ENCODE data around the gene TBCEL. TPM values are rescaled to one million over a fixed set of nuclear protein-coding genes. Genes with fewer than 3 reads are reported as not detected.

The TBCEL gene
- total and polyA plus RNA-seq, 10 of the 15 experiments (the other 5 are each of a cell fraction or from before 2014, with no cell fraction given), result 2.0 to 10.4 (median 7.3) TPM

DNA sequence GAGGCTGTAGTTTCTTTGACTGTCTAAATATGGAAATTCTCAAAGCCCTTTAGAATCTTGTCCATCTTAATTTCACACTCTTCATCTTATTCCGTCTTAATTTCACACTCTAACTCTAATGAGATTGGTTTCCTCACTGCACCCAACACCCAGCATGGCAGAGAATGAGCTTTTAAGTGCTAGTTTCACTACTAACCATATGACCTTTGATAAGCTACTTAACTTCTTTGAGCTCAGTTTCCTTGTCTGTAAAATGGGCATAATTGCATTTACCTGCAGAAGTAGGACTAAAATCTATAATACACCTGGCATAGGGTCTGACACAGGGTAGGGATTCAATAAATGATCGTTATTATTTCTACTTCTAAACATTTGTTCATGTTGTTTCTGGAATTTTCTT is 30.4 kb downstream of the TBCEL start (continued):
- TF ChIP-seq, protein P1, sequence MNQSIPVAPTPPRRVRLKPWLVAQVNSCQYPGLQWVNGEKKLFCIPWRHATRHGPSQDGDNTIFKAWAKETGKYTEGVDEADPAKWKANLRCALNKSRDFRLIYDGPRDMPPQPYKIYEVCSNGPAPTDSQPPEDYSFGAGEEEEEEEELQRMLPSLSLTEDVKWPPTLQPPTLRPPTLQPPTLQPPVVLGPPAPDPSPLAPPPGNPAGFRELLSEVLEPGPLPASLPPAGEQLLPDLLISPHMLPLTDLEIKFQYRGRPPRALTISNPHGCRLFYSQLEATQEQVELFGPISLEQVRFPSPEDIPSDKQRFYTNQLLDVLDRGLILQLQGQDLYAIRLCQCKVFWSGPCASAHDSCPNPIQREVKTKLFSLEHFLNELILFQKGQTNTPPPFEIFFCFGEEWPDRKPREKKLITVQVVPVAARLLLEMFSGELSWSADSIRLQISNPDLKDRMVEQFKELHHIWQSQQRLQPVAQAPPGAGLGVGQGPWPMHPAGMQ (IDR thresholded peaks at IDR 0.05; ENCODE audit: borderline replicate concordance), result no peak
- TF ChIP-seq RAD51 (IDR thresholded peaks at IDR 0.05), result no peak

DNA sequence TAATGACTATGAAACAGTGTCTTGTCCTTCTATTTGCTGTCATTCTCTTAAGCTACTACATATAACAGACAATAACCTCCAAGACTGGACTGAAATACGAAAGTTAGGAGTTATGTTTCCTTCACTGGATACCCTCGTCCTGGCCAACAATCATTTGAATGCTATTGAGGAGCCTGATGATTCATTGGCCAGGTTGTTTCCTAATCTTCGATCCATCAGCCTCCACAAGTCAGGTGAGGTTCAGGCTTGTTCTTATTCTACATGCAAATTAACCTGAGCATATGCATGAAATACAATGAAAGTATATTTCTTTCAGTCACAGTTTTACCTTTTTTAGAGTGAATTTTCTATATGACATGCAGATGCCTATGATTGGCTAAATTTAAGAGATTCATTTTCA is 31.2 kb downstream of the TBCEL start:
- ATAC-seq (no peak), DNase-seq (ENCODE audit: low read depth, low spot score) (no peak), FAIRE-seq (no peak)
- no peak overlapping the region for H2AFZ ChIP-seq (ENCODE audit: control insufficient read depth, low read depth, low read length)
- POLR2A ChIA-PET, result no interaction called here
- SMC1A ChIA-PET (ENCODE audit: uncharacterized antibody, unreplicated experiment), result no interaction called here
- in situ Hi-C loops (cut with MboI), result no loop called here
- H3K9ac ChIP-seq (ENCODE audit: control insufficient read depth, insufficient read depth, low read length), result no peak overlapping the region
- BruUV-seq (replicated peaks), result no TSS peak
- no peak overlapping the region for H3K4me3 ChIP-seq
- CTCF ChIA-PET, result interaction anchor here (1.3 to 1.4 kb wide), 2 partner anchors 20 to 57 kb away, joined by 3 to 4 read pairs; no protein-coding TSS in a partner anchor
- no peak overlapping the region for H3K4me2 ChIP-seq (ENCODE audit: control insufficient read depth, insufficient read depth)
- H3K27ac ChIP-seq (ENCODE audit: control insufficient read depth, insufficient read depth), result no peak overlapping the region
- H3K36me3 ChIP-seq (ENCODE audit: control insufficient read depth in 2 of 2, insufficient read depth in 2 of 2, low read length in 1 of 2), result peaks cover 0 to 9% of the 10 kb centered on the region in 2 experiments; a peak in 2 of 4 replicates
- peaks cover 17% of the 10 kb centered on the region for H3K4me1 ChIP-seq (ENCODE audit: control insufficient read depth, insufficient read depth, low read length)
- no peaks in the 10 kb centered on the region for H3K9me3 ChIP-seq (replicated peaks; ENCODE audit: control insufficient read depth, insufficient read depth, low read length)
- H3K79me2 ChIP-seq (ENCODE audit: control insufficient read depth, insufficient read depth, low read length), result no peaks in the 10 kb centered on the region
- no peaks in the 10 kb centered on the region for H3K27me3 ChIP-seq (replicated peaks in 1 of 2; ENCODE audit: control insufficient read depth in 2 of 2, insufficient read depth in 2 of 2, low read length in 1 of 2)
- intact Hi-C loops (cut with micrococcal nuclease; ENCODE audit: unreplicated experiment), result no loop called here
- H4K20me1 ChIP-seq (ENCODE audit: control insufficient read depth, insufficient read depth), result no peaks in the 10 kb centered on the region
- RAD21 ChIA-PET (ENCODE audit: unreplicated experiment), result interaction anchor here (0.9 to 1.4 kb wide), 2 partner anchors 12 to 30 kb away, joined by 3 to 5 read pairs; no protein-coding TSS in a partner anchor
- WGBS (ENCODE audit: insufficient coverage, insufficient replicate concordance, low lambda C conversion rate, missing lambda C conversion rate), result 78% methylated on average over 3 of the region's 3 CpGs
- no peak for TF ChIP-seq PML (IDR thresholded peaks at IDR 0.05; ENCODE audit: low read length)
- TF ChIP-seq CBFB (IDR thresholded peaks at IDR 0.05; ENCODE audit: low read depth), result no peak
- TF ChIP-seq ZNF217 (IDR thresholded peaks at IDR 0.05), result no peak
- TF ChIP-seq, protein P2, sequence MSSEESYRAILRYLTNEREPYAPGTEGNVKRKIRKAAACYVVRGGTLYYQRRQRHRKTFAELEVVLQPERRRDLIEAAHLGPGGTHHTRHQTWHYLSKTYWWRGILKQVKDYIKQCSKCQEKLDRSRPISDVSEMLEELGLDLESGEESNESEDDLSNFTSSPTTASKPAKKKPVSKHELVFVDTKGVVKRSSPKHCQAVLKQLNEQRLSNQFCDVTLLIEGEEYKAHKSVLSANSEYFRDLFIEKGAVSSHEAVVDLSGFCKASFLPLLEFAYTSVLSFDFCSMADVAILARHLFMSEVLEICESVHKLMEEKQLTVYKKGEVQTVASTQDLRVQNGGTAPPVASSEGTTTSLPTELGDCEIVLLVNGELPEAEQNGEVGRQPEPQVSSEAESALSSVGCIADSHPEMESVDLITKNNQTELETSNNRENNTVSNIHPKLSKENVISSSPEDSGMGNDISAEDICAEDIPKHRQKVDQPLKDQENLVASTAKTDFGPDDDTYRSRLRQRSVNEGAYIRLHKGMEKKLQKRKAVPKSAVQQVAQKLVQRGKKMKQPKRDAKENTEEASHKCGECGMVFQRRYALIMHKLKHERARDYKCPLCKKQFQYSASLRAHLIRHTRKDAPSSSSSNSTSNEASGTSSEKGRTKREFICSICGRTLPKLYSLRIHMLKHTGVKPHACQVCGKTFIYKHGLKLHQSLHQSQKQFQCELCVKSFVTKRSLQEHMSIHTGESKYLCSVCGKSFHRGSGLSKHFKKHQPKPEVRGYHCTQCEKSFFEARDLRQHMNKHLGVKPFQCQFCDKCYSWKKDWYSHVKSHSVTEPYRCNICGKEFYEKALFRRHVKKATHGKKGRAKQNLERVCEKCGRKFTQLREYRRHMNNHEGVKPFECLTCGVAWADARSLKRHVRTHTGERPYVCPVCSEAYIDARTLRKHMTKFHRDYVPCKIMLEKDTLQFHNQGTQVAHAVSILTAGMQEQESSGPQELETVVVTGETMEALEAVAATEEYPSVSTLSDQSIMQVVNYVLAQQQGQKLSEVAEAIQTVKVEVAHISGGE (CRISPR knock-in tag; IDR thresholded peaks at IDR 0.05), result no peak
- TF ChIP-seq, protein P3, sequence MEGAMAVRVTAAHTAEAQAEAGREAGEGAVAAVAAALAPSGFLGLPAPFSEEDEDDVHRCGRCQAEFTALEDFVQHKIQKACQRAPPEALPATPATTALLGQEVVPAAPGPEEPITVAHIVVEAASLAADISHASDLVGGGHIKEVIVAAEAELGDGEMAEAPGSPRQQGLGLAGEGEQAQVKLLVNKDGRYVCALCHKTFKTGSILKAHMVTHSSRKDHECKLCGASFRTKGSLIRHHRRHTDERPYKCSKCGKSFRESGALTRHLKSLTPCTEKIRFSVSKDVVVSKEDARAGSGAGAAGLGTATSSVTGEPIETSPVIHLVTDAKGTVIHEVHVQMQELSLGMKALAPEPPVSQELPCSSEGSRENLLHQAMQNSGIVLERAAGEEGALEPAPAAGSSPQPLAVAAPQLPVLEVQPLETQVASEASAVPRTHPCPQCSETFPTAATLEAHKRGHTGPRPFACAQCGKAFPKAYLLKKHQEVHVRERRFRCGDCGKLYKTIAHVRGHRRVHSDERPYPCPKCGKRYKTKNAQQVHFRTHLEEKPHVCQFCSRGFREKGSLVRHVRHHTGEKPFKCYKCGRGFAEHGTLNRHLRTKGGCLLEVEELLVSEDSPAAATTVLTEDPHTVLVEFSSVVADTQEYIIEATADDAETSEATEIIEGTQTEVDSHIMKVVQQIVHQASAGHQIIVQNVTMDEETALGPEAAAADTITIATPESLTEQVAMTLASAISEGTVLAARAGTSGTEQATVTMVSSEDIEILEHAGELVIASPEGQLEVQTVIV (IDR thresholded peaks at IDR 0.05; ENCODE audit: borderline replicate concordance, partially characterized antibody), result no peak
- TF ChIP-seq, protein P4, sequence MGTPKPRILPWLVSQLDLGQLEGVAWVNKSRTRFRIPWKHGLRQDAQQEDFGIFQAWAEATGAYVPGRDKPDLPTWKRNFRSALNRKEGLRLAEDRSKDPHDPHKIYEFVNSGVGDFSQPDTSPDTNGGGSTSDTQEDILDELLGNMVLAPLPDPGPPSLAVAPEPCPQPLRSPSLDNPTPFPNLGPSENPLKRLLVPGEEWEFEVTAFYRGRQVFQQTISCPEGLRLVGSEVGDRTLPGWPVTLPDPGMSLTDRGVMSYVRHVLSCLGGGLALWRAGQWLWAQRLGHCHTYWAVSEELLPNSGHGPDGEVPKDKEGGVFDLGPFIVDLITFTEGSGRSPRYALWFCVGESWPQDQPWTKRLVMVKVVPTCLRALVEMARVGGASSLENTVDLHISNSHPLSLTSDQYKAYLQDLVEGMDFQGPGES (IDR thresholded peaks at IDR 0.05), result no peak
- TF ChIP-seq MTA2 (IDR thresholded peaks at IDR 0.05; ENCODE audit: low read depth), result no peak
- no peak for TF ChIP-seq ZBED1 (IDR thresholded peaks at IDR 0.05; ENCODE audit: borderline replicate concordance)
- TF ChIP-seq, protein P5, sequence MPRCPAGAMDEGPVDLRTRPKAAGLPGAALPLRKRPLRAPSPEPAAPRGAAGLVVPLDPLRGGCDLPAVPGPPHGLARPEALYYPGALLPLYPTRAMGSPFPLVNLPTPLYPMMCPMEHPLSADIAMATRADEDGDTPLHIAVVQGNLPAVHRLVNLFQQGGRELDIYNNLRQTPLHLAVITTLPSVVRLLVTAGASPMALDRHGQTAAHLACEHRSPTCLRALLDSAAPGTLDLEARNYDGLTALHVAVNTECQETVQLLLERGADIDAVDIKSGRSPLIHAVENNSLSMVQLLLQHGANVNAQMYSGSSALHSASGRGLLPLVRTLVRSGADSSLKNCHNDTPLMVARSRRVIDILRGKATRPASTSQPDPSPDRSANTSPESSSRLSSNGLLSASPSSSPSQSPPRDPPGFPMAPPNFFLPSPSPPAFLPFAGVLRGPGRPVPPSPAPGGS (IDR thresholded peaks at IDR 0.05; ENCODE audit: borderline replicate concordance, insufficient read depth, low read depth, low read length, poor library complexity, severe bottlenecking), result no peak
